DMS53 treated with DMSO at 0.1 percent for 48 hours (cell line): Measurements from ENCODE around the gene TTLL11.

Experiments used
- DNase-seq: peaks from one replicate; lab custom pipeline; 2025; ENCODE audit not compliant: unreplicated experiment; lab: John Stamatoyannopoulos, UW

The TTLL11 gene

GRCh38 chr9:121979736-121980135 is 113.4 kb downstream of the TTLL11 start:
- no peak for DNase-seq

- DNase-seq = peak; percentile 51
Measured at GRCh38 chr9:121976751-121977150, 116.4 kb downstream of the TTLL11 start.

- peak; percentile 91 for DNase-seq
Measured at GRCh38 chr9:121975801-121976277, 117.3 kb downstream of the TTLL11 start.

- DNase-seq = no peak
Measured at GRCh38 chr9:121974421-121974820, 118.7 kb downstream of the TTLL11 start.

- peak; percentile 67 for DNase-seq
Measured at GRCh38 chr9:121972501-121972981, 120.6 kb downstream of the TTLL11 start.

- no peak for DNase-seq
Measured at GRCh38 chr9:121968056-121968455, 125.1 kb downstream of the TTLL11 start.

- DNase-seq = no peak
Measured at GRCh38 chr9:121966706-121967105, 126.4 kb downstream of the TTLL11 start.

GRCh38 chr9:121963528-121963995 is 129.5 kb downstream of the TTLL11 start:
- DNase-seq = no peak

GRCh38 chr9:121962421-121962820 is 130.7 kb downstream of the TTLL11 start:
- no peak for DNase-seq

- no peak for DNase-seq
Measured at GRCh38 chr9:121960665-121961064, 132.4 kb downstream of the TTLL11 start.

GRCh38 chr9:121958530-121958929 is 134.6 kb downstream of the TTLL11 start:
- no peak for DNase-seq

- DNase-seq = no peak
Measured at GRCh38 chr9:121956808-121957207, 136.3 kb downstream of the TTLL11 start.

- DNase-seq = no peak
Measured at GRCh38 chr9:121955649-121956048, 137.5 kb downstream of the TTLL11 start.

- no peak for DNase-seq
Measured at GRCh38 chr9:121954477-121955140, 138.5 kb downstream of the TTLL11 start.

- DNase-seq = no peak
Measured at GRCh38 chr9:121952611-121953010, 140.5 kb downstream of the TTLL11 start.

- DNase-seq = no peak
Measured at GRCh38 chr9:121950866-121951265, 142.2 kb downstream of the TTLL11 start.

- DNase-seq = no peak
Measured at GRCh38 chr9:121950441-121950840, 142.7 kb downstream of the TTLL11 start.

GRCh38 chr9:121949766-121950165 is 143.3 kb downstream of the TTLL11 start:
- DNase-seq = no peak

- DNase-seq = no peak
Measured at GRCh38 chr9:121949364-121949763, 143.7 kb downstream of the TTLL11 start.

- no peak for DNase-seq
Measured at GRCh38 chr9:121947775-121948174, 145.3 kb downstream of the TTLL11 start.

- DNase-seq = no peak
Measured at GRCh38 chr9:121946465-121946864, 146.6 kb downstream of the TTLL11 start.

- DNase-seq = no peak
Measured at GRCh38 chr9:121945849-121946248, 147.3 kb downstream of the TTLL11 start.

- DNase-seq = no peak
Measured at GRCh38 chr9:121945281-121945680, 147.8 kb downstream of the TTLL11 start.
